Measurements from ENCODE around the gene MYH13.

Gene MYH13

DNA sequence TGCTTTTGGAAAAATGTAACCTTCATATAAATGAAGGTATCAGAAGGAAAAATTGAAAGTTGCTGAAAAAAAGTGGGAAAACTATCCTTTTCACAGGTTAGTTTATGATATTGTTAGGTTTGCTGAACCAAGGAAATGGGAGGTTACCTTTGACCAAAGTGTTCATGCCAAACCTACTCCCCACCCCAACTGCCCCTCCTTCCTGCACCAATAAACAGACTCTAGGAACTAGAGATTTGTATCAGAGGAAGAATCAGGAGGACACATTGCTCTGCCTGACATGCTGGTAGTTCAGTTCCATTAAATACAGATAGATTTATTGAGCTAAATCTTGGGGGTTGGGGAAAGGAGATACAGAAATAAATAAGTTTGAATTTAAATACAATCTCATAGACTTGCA lies 30.8 kb upstream of the MYH13 start:
- Histone ChIP-seq H3K27ac (no peak overlapping the region), H3K27me3 (ENCODE audit: insufficient read depth, low read depth, severe bottlenecking) (no peaks in the 10 kb centered on the region), H3K4me3 (ENCODE audit: low read depth, low read length) (no peak overlapping the region), H3K36me3 (no peaks in the 10 kb centered on the region), H3K9me3 (ENCODE audit: severe bottlenecking) (no peaks in the 10 kb centered on the region)
- DNase-seq = no peak
- TF ChIP-seq, protein P1, sequence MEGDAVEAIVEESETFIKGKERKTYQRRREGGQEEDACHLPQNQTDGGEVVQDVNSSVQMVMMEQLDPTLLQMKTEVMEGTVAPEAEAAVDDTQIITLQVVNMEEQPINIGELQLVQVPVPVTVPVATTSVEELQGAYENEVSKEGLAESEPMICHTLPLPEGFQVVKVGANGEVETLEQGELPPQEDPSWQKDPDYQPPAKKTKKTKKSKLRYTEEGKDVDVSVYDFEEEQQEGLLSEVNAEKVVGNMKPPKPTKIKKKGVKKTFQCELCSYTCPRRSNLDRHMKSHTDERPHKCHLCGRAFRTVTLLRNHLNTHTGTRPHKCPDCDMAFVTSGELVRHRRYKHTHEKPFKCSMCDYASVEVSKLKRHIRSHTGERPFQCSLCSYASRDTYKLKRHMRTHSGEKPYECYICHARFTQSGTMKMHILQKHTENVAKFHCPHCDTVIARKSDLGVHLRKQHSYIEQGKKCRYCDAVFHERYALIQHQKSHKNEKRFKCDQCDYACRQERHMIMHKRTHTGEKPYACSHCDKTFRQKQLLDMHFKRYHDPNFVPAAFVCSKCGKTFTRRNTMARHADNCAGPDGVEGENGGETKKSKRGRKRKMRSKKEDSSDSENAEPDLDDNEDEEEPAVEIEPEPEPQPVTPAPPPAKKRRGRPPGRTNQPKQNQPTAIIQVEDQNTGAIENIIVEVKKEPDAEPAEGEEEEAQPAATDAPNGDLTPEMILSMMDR (IDR thresholded peaks at IDR 0.05; ENCODE audit: low read depth, low read length) = no peak

DNA sequence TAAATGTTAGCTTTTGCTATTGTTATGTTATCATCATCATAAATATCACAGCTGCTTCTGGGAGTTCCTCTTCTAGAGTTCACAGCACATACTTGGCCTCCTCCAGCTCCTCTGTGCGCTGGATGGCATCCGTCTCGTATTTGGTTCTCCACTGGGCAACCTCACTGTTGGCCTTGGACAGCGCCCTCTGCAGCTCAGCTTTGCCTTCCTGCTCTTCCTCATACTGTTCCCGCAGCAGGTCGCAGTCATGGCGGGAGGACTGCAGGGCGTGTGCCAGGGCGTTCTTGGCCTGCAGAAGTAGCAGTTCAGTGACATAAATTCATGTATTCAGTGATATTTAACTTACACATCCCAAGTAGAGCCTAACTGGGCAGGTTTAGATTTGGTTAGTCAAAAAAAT lies 25.5 kb upstream of the MYH13 start:
- peaks cover 2% of the 10 kb centered on the region for H3K27me3 ChIP-seq (ENCODE audit: insufficient read depth, low read depth, severe bottlenecking)
- TF ChIP-seq, protein P1 (IDR thresholded peaks at IDR 0.05; ENCODE audit: low read depth, low read length) = peak; percentile 28; the same call in 1 of the 2 replicates
- H3K9me3 ChIP-seq (ENCODE audit: severe bottlenecking) = no peaks in the 10 kb centered on the region
- no peak overlapping the region for H3K27ac ChIP-seq
- peak; percentile 10 for DNase-seq
- no peaks in the 10 kb centered on the region for H3K36me3 ChIP-seq
- H3K4me3 ChIP-seq (ENCODE audit: low read depth, low read length) = no peak overlapping the region

DNA sequence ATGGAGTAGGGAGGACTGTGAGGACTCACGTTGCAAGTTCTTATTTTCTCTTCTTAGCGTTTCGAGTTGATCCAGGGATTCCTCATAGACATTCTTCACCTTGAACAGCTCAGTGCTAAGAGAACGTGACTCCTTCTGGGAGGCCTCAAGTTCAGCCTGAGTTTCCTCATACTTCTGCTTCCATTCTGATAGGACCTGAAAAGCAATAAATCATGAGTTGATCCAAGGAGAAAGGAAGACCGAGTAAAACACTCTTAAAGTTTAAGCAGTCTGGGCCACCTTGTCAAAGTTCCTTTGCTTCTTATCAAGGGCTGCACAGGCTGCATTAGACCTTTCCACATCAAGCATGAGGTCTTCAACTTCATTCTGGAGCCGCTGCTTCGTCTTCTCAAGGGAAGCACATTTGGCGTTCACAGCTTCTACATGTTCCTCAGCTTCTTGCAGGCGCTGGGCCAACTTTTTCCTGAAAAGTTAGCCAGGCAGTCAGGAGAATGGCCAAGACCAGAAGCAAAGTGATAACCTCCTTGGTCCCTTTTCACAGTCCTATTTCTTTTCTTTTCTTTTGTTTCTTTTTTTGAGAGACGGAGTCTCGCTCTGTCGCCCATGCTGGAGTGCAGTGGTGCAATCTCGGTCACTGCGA lies 23.8 kb upstream of the MYH13 start:
- TF ChIP-seq, protein P1 (IDR thresholded peaks at IDR 0.05; ENCODE audit: low read depth, low read length) = no peak
- no peak overlapping the region for H3K27ac ChIP-seq
- DNase-seq = no peak
- H3K36me3 ChIP-seq = no peaks in the 10 kb centered on the region
- no peak overlapping the region for H3K4me3 ChIP-seq (ENCODE audit: low read depth, low read length)
- peaks cover 2% of the 10 kb centered on the region for H3K27me3 ChIP-seq (ENCODE audit: insufficient read depth, low read depth, severe bottlenecking)
- no peaks in the 10 kb centered on the region for H3K9me3 ChIP-seq (ENCODE audit: severe bottlenecking)

DNA sequence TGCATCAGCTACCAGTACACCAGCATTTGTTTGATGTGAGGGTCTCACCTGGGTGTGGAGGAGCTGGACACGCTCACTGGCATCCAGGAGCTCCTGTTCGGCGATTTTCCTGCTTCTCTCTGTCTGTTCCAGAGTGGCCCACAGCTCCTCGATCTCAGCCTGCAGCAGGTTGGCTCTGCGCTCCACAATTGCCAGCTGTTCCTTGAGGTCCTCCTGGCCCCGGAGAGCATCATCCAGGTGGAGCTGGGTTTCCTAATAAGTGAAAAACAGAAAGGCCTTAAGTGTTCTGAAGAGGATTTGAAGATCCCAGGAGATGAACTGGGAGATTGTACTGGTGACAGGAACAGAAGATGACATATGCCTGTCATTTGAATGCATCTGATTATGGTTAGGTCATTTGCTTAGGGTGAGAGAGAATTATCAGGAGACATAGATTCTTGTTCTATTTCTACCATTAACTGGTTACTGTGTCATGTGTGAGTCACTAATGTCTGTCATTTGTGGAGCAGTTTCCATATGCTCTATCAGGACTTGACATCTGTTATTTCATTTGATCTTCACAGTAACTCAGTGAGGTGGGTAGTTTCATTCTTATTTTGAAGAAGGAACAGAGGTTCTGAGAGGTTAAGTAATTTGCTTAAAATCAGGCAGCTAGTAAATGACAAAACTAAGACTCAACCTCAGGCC lies 21.5 kb upstream of the MYH13 start:
- Histone ChIP-seq H3K36me3 (no peaks in the 10 kb centered on the region), H3K4me3 (ENCODE audit: low read depth, low read length) (no peak overlapping the region), H3K27ac (no peak overlapping the region), H3K27me3 (ENCODE audit: insufficient read depth, low read depth, severe bottlenecking) (peaks cover 2% of the 10 kb centered on the region), H3K9me3 (ENCODE audit: severe bottlenecking) (no peaks in the 10 kb centered on the region)
- TF ChIP-seq, protein P1 (IDR thresholded peaks at IDR 0.05; ENCODE audit: low read depth, low read length) = no peak
- no peak for DNase-seq

DNA sequence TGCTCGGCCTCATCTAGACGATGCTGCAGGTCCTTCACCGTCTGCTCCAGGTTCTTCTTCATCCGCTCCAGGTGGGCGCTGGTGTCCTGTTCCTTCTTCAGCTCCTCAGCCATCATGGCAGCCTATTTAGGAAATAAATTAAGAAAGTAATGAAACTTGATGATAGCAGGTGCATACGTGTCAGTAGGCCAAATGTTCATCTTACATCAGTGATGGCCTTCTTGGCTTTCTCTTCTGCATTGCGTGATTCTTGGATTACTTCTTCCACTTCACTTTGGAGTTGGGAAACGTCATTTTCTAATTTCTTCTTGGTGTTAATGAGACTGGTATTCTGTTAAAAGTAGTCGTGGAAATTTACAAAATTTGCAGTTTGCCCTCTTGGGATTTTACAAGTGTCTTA lies 20.1 kb upstream of the MYH13 start:
- Histone ChIP-seq H3K9me3 (ENCODE audit: severe bottlenecking) (no peaks in the 10 kb centered on the region), H3K4me3 (ENCODE audit: low read depth, low read length) (no peak overlapping the region), H3K36me3 (no peaks in the 10 kb centered on the region), H3K27ac (no peak overlapping the region), H3K27me3 (ENCODE audit: insufficient read depth, low read depth, severe bottlenecking) (peaks cover 2% of the 10 kb centered on the region)
- TF ChIP-seq, protein P1 (IDR thresholded peaks at IDR 0.05; ENCODE audit: low read depth, low read length) = no peak
- no peak for DNase-seq
